ENCODE results near the gene ZNF488.

Gene ZNF488

GRCh38 chr10:47414227-47414592, 30.1 kb upstream of the ZNF488 start:
- CTCF ChIA-PET, result no interaction called here
- H3K27me3 Mint-ChIP-seq, result peaks cover 4% of the 10 kb centered on the region
- no peak overlapping the region for H3K4me3 Mint-ChIP-seq
- DNase-seq, result no peak
- H3K27ac Mint-ChIP-seq, result no peak overlapping the region
- H3K9me3 Mint-ChIP-seq, result no peaks in the 10 kb centered on the region
- H3K4me1 Mint-ChIP-seq, result no peaks in the 10 kb centered on the region
- H3K36me3 Mint-ChIP-seq, result no peaks in the 10 kb centered on the region

DNA sequence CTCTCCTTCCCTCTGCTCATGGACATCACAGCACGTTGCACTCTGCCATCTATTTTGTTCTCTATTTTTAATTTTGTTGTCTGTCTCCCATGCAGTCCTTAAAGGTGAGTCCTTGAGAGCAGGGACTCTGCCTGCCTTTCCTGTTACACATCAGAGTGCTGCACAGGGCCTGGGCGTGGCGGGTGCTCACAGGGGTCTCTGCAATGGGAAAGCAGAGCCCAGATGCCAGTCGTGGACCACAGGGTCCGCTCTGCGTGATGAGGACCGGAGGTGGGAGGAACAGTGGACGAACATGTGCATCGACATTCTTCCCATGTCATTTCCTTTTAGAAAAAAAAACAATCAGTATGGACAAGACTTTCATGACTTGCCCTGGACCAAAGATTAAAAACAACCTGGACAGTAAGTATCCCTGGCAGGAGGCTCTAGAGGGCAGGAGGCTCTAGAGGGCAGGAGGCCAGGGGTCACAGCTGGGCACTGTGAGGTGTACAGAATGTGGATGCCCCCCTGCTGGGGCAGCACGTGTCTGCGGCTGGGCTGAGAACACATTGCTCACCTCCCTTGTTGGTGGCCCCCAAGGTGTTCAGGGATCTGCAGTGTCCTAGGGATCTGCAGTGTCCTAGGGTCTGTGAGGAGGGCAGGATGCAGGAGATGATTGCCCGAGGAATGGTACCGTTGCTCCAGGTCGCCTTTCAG, 29.6 kb upstream of the ZNF488 start:
- Mint-ChIP-seq H3K27me3 (no peaks in the 10 kb centered on the region), H3K9me3 (no peaks in the 10 kb centered on the region), H3K36me3 (no peaks in the 10 kb centered on the region), H3K4me1 (no peaks in the 10 kb centered on the region), H3K4me3 (no peak overlapping the region), H3K27ac (no peak overlapping the region)
- no peak for DNase-seq
- CTCF ChIA-PET, result no interaction called here

- H3K9me3 Mint-ChIP-seq, result no peaks in the 10 kb centered on the region
- no peaks in the 10 kb centered on the region for H3K4me1 Mint-ChIP-seq
- CTCF ChIA-PET, result no interaction called here
- no peak for DNase-seq
- no peak overlapping the region for H3K4me3 Mint-ChIP-seq
- no peaks in the 10 kb centered on the region for H3K27me3 Mint-ChIP-seq
- H3K27ac Mint-ChIP-seq, result no peak overlapping the region
- no peaks in the 10 kb centered on the region for H3K36me3 Mint-ChIP-seq
Measured at GRCh38 chr10:47412869-47413268, 28.8 kb upstream of the ZNF488 start.

GRCh38 chr10:47412177-47412730, 28.2 kb upstream of the ZNF488 start:
- Mint-ChIP-seq H3K9me3 (no peaks in the 10 kb centered on the region), H3K4me3 (no peak overlapping the region), H3K36me3 (no peaks in the 10 kb centered on the region), H3K27ac (no peak overlapping the region), H3K27me3 (no peaks in the 10 kb centered on the region), H3K4me1 (no peaks in the 10 kb centered on the region)
- CTCF ChIA-PET, result no interaction called here
- DNase-seq, result no peak

GRCh38 chr10:47410862-47411261, 26.8 kb upstream of the ZNF488 start:
- Mint-ChIP-seq H3K4me1 (no peaks in the 10 kb centered on the region), H3K9me3 (no peaks in the 10 kb centered on the region), H3K27me3 (no peaks in the 10 kb centered on the region), H3K27ac (no peak overlapping the region), H3K36me3 (no peaks in the 10 kb centered on the region), H3K4me3 (no peak overlapping the region)
- DNase-seq, result no peak
- CTCF ChIA-PET, result no interaction called here

DNA sequence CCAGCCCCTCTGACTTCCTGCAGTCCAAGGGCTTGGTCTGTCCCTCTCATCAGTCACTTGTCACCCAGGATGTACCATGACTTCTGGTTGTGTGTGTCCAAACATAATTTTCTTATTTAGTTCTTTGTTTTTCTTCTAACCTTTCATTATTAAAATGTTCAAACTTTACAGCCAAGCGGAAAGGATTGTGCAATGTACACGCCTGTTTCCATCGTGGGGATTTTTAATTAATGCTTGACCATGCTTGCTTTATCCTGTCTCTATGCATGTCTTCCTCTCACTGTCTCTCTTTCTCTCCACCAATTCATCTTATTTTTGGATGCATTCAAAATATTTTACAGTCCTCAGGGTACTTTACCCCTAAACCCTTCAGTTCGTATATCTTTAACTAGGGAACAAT, 26.2 kb upstream of the ZNF488 start:
- Mint-ChIP-seq H3K9me3 (no peaks in the 10 kb centered on the region), H3K27ac (no peak overlapping the region), H3K4me3 (no peak overlapping the region), H3K36me3 (no peaks in the 10 kb centered on the region), H3K4me1 (no peaks in the 10 kb centered on the region), H3K27me3 (no peaks in the 10 kb centered on the region)
- no peak for DNase-seq
- CTCF ChIA-PET, result no interaction called here

DNA sequence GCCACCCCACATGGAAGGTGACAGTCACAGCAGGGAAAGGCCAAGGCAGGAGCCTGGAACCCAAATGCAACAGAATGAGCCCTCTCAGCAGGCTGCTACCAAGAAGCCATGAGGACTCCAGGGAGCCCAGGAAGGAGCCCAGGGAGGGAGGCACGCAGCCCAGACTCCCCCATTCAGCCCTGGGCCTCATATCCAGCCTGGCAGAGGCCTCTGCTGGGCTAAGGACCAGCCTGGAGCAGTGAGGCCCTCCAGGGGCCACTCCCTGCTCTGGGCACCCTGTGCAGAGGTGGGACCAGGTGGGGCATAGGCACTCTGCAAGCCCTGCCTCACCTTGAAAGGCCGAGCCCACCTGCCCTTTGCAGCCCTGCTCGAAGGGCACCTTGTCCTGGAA, 25.8 kb upstream of the ZNF488 start:
- H3K9me3 Mint-ChIP-seq, result no peaks in the 10 kb centered on the region
- no peaks in the 10 kb centered on the region for H3K36me3 Mint-ChIP-seq

DNA sequence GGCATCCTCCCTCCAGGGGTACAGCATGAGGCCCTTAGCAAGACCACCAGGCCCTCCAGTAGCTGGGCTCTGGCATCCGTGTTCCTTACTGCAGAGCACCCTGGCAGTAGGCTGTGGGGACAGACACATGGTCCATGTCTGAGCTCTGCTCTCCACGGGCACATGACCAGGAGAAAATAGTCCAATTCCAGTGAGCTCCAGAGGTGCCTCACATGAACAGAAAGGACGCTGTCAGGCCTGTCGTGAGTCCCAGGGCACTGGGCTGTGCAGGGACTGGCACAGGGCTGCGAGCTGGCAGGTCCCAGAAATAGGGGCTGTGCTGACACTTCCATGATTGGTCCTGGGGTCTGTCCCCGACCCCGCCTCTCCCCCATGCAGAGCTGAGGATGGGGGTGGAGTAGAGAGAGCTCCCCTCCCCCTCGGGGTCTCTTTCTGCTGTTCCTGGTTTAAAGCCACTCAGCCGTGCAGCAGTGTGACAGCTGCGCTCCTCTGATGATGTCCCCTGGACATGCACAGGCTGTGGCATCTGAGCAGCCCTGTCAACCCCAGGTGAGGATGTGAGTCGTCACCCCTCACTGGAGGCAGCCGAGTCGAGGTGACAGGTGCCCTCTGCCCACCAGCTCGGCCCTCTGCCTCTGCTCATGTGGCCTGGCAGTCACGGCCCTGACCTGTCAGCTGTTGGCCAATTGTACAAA, 25.2 kb upstream of the ZNF488 start:
- DNase-seq, result no peak
- Mint-ChIP-seq H3K27me3 (peaks cover 5% of the 10 kb centered on the region), H3K36me3 (no peaks in the 10 kb centered on the region), H3K27ac (no peak overlapping the region), H3K4me1 (no peaks in the 10 kb centered on the region), H3K9me3 (no peaks in the 10 kb centered on the region), H3K4me3 (no peak overlapping the region)
- CTCF ChIA-PET, result no interaction called here

More for the DNA sequence above, 25.8 kb upstream of the ZNF488 start:
- Mint-ChIP-seq H3K27ac (no peak overlapping the region), H3K4me1 (no peaks in the 10 kb centered on the region), H3K27me3 (peaks cover under 1% of the 10 kb centered on the region), H3K4me3 (no peak overlapping the region)
- DNase-seq, result no peak
- CTCF ChIA-PET, result no interaction called here

GRCh38 chr10:47408606-47409005, 24.5 kb upstream of the ZNF488 start:
- H3K27ac Mint-ChIP-seq, result no peak overlapping the region
- no peaks in the 10 kb centered on the region for H3K36me3 Mint-ChIP-seq
- no peak overlapping the region for H3K4me3 Mint-ChIP-seq
- no peaks in the 10 kb centered on the region for H3K4me1 Mint-ChIP-seq
- no peak for DNase-seq
- H3K9me3 Mint-ChIP-seq, result no peaks in the 10 kb centered on the region
- H3K27me3 Mint-ChIP-seq, result peaks cover 10% of the 10 kb centered on the region
- CTCF ChIA-PET, result no interaction called here

DNA sequence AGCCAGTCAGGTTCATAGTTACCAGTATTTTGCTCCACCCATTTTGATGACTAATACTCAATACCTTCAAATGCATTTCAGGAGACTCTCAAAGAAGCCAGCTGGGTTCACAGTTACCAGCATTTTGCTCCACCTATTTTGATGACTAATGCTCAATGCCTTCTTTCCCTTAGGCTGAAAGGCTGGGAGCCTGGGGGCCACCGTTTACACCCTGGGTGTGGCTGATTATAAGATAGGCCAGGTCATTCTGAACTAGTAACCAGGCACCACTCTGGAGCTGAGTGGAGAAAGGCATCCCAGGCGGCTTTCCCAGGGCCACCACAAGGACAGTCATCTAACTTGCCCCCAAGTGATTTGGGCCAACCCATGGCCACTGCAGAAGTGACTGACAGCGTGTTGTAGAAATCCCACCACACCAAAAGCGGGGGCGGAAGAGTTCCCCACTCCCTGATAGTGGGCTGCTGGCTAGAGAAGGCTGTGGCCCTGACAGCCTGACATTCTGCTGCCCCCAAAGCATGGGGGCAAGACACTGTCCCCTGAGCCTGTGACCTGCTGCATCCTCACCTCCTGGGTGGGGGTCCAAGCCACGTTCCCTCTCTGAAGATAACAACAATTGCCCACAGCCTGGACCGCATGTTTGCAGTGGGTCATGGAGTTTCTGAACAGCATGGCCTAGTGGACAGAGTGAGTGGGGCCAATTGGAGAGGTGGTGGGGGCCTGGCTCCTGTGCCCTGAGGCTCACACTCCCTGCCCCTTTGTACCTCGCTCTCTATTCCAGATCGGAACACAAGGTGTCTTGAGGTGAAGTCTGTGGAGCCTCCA, 23.0 kb upstream of the ZNF488 start:
- Mint-ChIP-seq H3K4me1 (no peaks in the 10 kb centered on the region), H3K27ac (no peak overlapping the region), H3K27me3 (peaks cover 12% of the 10 kb centered on the region), H3K9me3 (no peaks in the 10 kb centered on the region), H3K4me3 (no peak overlapping the region), H3K36me3 (no peaks in the 10 kb centered on the region)
- DNase-seq, result no peak
- CTCF ChIA-PET, result interaction anchor here (0.6 kb wide), 1 partner anchor 16 kb away, joined by 3 read pairs; no protein-coding TSS in a partner anchor

DNA sequence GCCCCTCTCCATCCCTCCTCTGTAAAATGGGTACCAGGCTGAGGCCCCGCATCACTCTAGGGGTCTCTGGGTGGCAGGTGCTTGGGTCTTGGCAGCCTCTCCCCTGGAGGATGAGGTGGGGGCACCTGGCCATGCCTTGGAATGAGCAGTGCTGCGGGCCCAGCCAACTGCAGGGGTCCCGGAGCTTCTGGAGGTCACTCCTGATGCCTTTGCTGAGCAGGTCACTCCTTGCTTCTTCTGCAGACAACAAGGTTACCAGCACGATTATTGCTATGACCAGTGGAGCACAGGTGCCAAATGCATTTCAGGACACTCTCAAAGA, 22.4 kb upstream of the ZNF488 start:
- CTCF ChIA-PET, result interaction anchor here (0.6 kb wide), 1 partner anchor 15 kb away, joined by 3 read pairs; no protein-coding TSS in a partner anchor
- Mint-ChIP-seq H3K27me3 (peaks cover 13% of the 10 kb centered on the region), H3K27ac (no peak overlapping the region), H3K4me3 (no peak overlapping the region), H3K36me3 (no peaks in the 10 kb centered on the region), H3K9me3 (no peaks in the 10 kb centered on the region), H3K4me1 (no peaks in the 10 kb centered on the region)
- DNase-seq, result no peak

DNA sequence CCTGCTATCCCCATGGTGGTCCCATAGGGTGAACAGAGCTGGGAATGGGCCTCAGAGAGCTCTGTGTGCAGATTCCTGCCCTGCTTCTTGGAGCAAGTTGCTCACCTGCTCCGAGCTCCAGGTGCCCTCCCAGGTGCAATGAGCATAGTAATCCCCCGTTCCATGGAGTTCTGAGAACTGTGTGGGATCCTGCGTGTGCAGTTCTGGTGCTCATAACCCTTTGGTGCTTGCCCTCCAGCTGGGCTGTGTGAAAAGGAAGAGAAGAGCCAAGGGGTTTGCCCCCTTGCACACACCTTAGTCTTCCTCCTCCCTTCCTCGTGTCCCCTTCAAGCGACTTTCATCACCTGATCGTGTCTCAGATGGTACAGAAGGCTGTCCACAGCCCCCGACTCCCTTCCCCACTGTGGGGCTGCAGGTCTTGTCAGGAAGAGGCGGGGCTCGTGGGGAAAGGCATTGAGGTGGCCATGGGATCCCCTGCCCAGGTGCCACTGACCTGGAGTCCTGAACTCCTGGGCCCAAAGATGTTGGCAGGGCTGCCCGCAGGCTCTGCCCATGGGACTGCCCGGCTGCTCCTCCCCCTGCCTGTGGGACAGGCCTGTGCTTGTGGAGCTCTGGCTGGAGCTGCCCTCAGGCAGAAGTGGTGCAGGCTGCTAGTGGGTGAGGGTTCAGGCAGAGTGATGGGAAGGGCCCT, 21.9 kb upstream of the ZNF488 start:
- no peak overlapping the region for H3K4me3 Mint-ChIP-seq
- no peak for DNase-seq
- H3K36me3 Mint-ChIP-seq, result no peaks in the 10 kb centered on the region
- CTCF ChIA-PET, result interaction anchor here (0.7 kb wide), 1 partner anchor 95 kb away, joined by 4 read pairs; no protein-coding TSS in a partner anchor
- H3K27ac Mint-ChIP-seq, result no peak overlapping the region
- H3K9me3 Mint-ChIP-seq, result no peaks in the 10 kb centered on the region
- H3K27me3 Mint-ChIP-seq, result peaks cover 16% of the 10 kb centered on the region
- no peaks in the 10 kb centered on the region for H3K4me1 Mint-ChIP-seq

GRCh38 chr10:47404937-47405336, 20.8 kb upstream of the ZNF488 start:
- Mint-ChIP-seq H3K36me3 (no peaks in the 10 kb centered on the region), H3K4me3 (no peak overlapping the region), H3K27ac (no peak overlapping the region), H3K9me3 (no peaks in the 10 kb centered on the region), H3K4me1 (no peaks in the 10 kb centered on the region), H3K27me3 (peaks cover 18% of the 10 kb centered on the region)
- DNase-seq, result no peak
- CTCF ChIA-PET, result no interaction called here

DNA sequence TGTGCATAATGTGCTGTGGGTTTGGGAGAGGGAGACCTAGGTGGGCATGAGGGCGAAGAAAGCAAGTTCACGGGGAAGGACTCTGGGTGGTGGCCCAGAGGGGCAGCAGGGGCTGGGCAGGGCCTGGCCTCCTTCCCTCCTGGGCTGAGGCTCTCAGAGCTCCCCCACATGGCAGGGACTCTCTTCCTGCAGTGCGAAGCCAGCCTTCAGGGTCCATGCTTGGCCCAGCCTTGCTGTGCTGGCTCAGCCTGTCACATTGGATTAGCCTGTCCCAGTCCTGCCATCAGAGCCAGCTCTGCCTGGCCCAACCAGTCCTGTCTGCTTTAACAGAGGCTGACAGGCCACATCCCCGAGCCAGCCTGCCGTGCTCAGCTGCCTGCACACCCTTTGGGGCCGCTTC, 20.4 kb upstream of the ZNF488 start:
- no peaks in the 10 kb centered on the region for H3K9me3 Mint-ChIP-seq
- DNase-seq, result no peak
- no peaks in the 10 kb centered on the region for H3K36me3 Mint-ChIP-seq
- H3K4me1 Mint-ChIP-seq, result no peaks in the 10 kb centered on the region
- CTCF ChIA-PET, result no interaction called here
- H3K27ac Mint-ChIP-seq, result no peak overlapping the region
- peaks cover 18% of the 10 kb centered on the region for H3K27me3 Mint-ChIP-seq
- H3K4me3 Mint-ChIP-seq, result no peak overlapping the region

Measured in activated naive CD4-positive, alpha-beta T cell treated with anti-CD3 and anti-CD28 coated beads, Interleukin-2, amount 10 ng/mL, durations not matched to agents 7 days and 5 days (primary cell).